NK-92 (cell line): ENCODE measurements around the gene MPPED2.

Experiments
- DNase-seq: peaks from one replicate; lab custom pipeline; 2025; ENCODE audit not compliant: unreplicated experiment; lab: John Stamatoyannopoulos, UW

MPPED2 gene

GRCh38 chr11:30586251-30587144, at the start of gene MPPED2:
MPPED2 (minus strand) TSS chr11:30586353; CDS start chr11:30580373, 5,980 bp downstream.
- no peak for DNase-seq

GRCh38 chr11:30635401-30635989, 49.3 kb upstream of the MPPED2 start:
- DNase-seq = no peak

GRCh38 chr11:30631148-30631547, 45.0 kb upstream of the MPPED2 start:
- DNase-seq = no peak

GRCh38 chr11:30619767-30620166, 33.6 kb upstream of the MPPED2 start:
- DNase-seq = no peak

GRCh38 chr11:30617762-30618161, 31.6 kb upstream of the MPPED2 start:
- DNase-seq = no peak

GRCh38 chr11:30610628-30611027, 24.5 kb upstream of the MPPED2 start:
- DNase-seq = no peak

- no peak for DNase-seq
Observed at GRCh38 chr11:30608534-30608933, 22.4 kb upstream of the MPPED2 start.

- DNase-seq = no peak
Observed at GRCh38 chr11:30605036-30605605, 19.0 kb upstream of the MPPED2 start.

- no peak for DNase-seq
Observed at GRCh38 chr11:30603357-30603756, 17.2 kb upstream of the MPPED2 start.

GRCh38 chr11:30596832-30597231, 10.7 kb upstream of the MPPED2 start:
- DNase-seq = no peak

- no peak for DNase-seq
Observed at GRCh38 chr11:30595934-30596333, 9.8 kb upstream of the MPPED2 start.

GRCh38 chr11:30594646-30595411, 8.7 kb upstream of the MPPED2 start:
- no peak for DNase-seq

- no peak for DNase-seq
Observed at GRCh38 chr11:30587269-30587812, 1.2 kb upstream of the MPPED2 start.

- no peak for DNase-seq
Observed at GRCh38 chr11:30585892-30586250, 282 bp downstream of the MPPED2 start.

GRCh38 chr11:30585125-30585891, 845 bp downstream of the MPPED2 start:
- no peak for DNase-seq

GRCh38 chr11:30583476-30584280, 2.5 kb downstream of the MPPED2 start:
- DNase-seq = no peak

GRCh38 chr11:30582726-30583125, 3.4 kb downstream of the MPPED2 start:
- DNase-seq = no peak

- DNase-seq = no peak
Observed at GRCh38 chr11:30581675-30582074, 4.5 kb downstream of the MPPED2 start.

- DNase-seq = no peak
Observed at GRCh38 chr11:30580573-30580972, 5.6 kb downstream of the MPPED2 start.
